Tongue (tissue), 3 donors: Measurements from ENCODE around the gene SPIRE1. TPM values are rescaled to one million over a fixed set of nuclear protein-coding genes. Genes with fewer than 3 reads are reported as not detected.
"Not testable (repeated sequence)": the region's sequence is repeated elsewhere in the genome, so short reads cannot be mapped to it uniquely, and the experiment has no call there.

Source experiments
- DNase-seq: peaks from one replicate; pipeline ENCODE4 v3.0.0-alpha.2; 2015
- small RNA-seq: library from RNA; depleted of rRNA; stranded (forward); fragments of <200 nt; gene quantifications from one replicate; pipeline ENCODE3, GENCODE V24; 2014; ENCODE audit warnings: low replicate concordance
- total RNA-seq: library from RNA; depleted of rRNA; stranded (reverse); fragments of >200 nt; gene quantifications from one replicate; pipeline ENCODE4 v1.2.3, GENCODE V29; 2014

The SPIRE1 gene
- total RNA-seq, 1 donor from 2014 or later, result 31.7 TPM

DNA sequence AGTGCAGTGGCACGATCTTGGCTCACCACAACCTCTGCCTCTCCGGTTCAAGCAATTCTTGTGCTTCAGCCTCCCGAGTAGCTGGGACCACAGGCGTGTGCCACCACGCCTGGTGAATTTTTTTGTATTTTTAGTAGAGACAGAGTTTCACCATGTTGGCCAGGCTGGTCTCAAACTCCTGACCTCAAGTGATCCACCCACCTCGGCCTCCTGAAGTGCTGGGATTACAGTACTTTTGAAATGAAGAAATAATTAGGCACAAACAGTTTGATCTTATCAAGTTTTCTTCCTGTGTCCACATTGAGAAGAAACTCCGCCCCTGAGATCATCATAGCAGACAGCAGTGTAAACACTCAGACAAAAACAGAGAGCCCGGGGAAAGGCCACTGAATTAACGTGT is 247.2 kb downstream of the SPIRE1 start:
- not testable (repeated sequence) for DNase-seq

DNA sequence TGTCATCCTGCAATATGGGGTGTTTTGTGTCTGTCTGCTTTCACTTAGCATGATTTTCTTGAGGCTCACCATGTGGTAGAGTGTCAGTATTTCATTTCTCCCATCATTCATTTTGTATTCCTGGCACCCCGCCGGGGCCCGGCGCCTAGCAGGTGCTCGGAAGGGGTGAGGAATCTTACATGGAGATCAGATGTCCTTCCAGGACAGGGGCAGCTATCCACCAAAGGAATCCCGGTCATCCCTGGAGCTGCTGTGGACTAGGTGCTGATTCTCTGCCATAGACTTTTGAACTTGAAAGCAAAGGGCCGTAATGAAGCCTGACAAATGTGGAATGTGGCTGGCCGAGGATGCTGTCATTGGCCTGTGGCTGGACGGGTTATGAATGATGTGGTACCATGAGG is 247.8 kb downstream of the SPIRE1 start:
- DNase-seq, result peak; percentile 74

DNA sequence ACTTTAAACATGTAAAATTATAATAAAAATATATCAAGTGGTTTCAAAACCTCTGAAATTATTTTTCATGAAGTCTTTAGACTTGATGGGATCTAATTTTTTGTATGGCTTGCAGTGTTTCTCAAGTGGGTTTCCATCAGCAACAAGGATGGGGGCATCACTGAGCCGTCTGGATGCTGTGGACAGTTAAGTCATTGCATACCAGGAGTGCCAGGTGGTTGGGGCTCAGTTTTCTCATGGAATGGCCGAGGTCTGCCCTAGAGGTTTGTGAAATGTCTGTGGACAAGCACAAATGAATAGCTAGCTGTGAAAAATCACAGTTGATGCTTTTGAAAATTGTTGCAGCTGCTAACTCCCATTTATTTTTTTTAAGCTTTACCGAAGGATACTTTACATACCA is 248.4 kb downstream of the SPIRE1 start:
- peak; percentile 80 for DNase-seq

DNA sequence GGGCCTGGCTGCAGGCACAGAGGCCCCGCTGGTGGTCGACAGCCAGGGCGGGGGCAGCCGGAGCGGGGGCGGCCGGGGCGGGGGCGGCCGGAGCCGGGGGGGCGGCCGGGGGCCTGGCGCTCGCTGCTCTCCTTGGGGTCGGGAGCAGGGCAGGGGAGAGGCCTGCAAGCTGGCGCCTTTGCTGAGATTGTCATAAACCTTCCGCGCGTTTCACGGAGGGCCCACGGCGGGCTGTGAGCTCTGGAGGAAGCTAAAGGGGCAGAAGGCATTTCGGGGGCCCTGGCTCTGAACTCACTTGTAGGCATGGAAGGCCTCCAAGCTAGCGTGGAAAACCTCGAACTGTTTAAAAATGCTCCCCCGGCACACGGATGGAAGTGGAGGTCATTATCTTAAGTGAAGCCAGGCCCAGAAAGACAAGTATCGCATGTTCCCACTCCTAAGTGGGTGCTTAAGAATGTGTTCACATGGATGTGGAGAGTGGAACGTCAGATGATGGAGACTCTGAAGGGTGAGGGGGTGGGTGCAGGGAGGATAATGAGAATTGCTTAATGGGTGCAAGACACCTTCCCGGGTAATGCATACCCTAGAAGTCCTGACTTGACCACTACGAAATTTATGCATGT is 249.5 kb downstream of the SPIRE1 start:
- no peak for DNase-seq

DNA sequence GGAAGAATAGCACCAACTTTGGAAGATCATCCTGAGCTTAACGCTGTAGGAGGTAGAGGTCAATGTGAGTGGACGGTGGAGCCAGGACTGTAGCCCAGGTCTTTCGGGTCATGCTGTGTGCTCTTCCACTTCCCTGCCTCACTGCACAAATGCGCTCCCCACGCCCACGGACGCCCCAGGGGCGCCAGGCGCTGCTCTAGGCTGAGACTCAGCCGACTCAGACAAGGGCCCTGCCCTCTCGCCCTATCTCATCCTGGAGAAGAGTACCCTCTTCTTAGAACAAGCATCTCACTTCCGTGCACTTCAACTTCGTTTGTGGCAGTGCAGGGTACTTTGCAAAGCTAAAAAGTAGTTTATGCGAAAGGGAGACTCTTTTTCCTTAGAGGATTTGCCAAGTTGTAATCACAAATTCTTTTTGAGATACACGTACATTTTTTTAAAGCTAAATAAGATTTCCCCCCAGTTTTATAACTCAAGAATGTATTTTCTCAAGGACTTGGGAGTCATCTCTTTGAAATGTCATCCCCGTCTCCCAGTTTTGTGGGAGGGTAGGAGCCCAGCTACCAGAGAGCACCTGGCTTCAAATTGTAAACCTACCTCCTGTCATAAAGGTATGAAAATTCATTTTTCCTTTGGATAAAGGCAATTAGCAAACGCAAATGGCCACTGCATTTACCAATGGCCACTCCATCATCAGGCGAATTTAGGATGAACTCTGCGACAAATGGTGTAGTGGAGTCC is 251.4 kb downstream of the SPIRE1 start:
- DNase-seq, result no peak

DNA sequence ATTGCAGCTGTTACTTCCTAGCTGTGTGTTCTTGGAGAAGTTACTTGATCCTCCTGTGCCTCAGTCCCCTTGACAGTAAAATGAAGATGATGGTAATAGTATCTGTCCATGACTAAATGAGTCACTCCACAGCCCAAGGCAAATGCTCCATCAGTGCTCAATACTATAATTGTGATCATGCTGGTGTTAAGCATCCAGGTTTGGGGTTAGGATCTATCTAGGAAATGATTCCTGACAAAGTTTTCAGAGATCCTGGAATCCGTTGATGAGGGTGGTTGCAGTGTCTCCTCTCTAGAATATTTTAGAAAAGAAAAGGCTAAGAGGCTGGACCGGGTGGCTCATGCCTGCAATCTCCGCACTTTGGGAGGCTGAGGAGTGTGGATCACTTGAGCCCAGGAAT is 252.8 kb downstream of the SPIRE1 start:
- no peak for DNase-seq

DNA sequence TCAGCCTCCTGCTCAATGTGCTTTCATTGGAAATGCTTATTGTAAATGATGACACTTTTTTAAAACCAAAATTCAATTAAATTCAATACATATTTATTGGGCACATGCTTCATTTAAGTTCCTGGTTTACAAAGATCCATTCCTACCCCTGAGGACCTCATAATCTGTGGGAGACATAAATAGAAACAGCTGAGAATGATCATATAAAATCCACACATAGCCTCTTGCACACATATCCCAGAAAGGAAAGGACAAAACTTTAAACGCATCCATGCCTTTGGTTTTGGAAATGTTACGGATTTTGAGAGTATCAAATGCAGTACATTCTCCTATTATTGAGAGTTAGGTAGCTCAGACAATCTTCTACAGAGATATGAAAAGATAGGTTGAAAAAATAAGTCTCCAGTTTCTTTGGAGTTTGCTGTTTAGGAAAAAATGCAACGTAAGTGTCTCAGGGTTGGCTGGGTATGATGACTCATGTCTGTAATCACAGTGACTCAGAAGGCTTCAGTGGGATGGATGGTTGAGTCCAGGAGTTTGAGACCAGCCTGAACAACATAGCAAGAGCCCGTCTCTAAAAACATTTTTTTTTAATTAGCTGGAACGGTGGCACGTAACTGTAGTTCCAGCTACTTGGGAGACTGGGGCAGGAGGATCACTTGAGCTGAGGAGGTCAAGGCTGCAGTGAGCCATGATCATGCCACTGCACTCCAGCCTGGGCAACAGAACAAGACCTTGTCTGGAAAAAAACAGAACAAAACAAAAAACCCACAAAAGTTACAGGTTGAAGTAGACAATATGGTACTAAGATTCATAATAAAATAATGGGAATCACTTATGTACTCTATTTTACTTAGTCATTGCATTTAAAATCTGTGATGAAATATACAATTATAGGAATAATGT is 254.1 kb downstream of the SPIRE1 start:
- DNase-seq, result no peak

DNA sequence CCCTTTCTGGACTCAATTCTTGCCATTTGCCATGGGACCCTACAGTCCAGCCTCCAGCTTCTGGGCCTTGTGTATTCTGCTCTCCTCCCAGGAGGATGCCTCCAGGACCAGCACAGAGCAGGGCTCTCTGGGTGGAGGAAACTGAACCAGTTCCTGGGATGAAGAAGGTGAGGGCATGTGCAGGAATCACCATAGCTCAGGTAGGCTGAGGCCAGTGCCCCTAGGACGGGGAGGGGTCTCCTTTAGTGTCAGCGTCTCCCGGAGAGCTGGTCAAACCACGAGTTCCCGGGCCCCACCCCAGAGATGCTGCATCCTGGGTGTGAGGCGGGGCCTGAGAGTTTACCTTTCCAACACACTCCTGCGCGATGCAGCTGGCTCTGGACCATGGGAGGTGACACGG is 256.0 kb downstream of the SPIRE1 start:
- DNase-seq, result no peak

DNA sequence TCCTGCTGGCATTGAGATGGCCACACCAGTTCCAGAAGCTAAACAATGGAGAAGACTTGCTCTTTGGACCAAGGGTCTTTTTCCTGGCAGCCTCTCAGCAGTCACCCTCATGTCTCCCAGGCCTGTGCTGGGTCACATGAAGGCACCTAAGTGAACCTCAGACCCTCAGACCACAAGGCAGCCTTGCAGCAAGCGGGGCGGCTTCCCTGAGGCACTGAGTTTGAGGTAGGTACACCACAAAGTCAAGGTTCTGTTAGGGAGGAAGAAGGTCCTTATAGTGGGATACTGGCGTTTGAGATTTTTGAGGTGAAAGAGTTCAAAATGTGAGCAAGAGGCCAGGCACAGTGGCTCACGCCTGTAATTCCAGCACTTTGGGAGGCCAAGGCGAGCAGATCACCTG is 258.7 kb downstream of the SPIRE1 start:
- DNase-seq, result no peak

DNA sequence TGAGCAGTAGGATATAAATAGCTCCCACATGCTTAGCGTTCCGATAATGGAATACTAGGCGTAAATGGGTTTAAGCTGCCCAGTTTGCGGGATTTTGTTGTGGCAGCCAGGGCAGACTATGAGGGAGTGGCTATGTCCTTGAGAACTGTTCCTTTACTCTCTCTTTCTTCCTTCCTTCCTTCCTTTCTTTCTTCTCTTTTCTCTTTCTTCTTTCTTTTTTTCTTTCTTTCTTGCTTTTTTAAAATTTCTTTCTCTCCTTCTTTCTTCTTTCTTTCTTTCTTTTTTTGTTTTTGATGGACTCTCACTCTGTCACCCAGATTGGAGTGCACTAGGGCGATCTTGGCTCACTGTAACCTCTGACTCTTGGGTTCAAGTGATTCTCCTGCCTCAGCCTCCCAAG is 259.3 kb downstream of the SPIRE1 start:
- no peak for DNase-seq

DNA sequence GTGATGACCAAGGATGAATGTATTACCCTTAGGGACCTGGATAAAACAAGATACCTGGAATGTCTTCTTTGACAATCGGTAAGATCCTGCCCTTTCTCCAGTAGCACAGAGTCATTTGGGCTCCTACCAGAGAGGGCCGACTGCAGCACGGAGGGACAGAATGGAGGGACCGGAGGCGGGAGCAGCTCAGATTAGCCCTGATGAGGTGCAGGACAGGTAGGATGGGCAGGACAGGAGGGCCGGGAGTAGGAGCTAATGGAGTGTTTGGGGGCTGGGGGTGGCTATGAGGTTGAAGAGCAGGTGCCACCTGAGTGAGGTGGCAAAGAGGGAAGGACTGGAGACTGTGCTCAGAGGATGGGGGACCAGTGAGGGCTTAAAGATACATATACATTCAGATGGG is 260.1 kb downstream of the SPIRE1 start:
- DNase-seq, result no peak

DNA sequence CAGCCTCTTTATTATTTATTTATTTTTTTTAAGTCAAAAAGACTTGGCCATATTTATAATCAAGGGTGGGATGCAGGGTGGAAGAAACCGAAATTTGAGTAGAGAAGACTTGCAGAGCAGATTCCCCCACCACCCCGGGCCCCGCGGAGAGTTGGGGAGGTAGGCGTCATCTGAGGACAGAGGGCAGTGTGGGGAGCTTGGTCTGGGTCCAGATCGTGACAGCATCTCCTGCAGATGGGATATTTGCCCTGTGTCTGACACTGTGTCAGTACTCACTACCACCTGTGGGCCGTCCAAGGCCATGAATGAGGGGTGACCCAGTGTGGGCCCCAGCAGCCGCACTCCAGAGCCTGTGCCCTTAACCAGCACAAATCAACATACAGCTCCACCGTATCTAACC is 260.7 kb downstream of the SPIRE1 start:
- no peak for DNase-seq

Small RNA genes within 50 kb of the gene (small RNA-seq; reads per million reads assigned to genes)
- not detected for gene RNU7-129P

Other genes with a start within 250 kb of the SPIRE1 start
- 9.8 TPM for gene CEP76, start 44.6 kb upstream of the SPIRE1 start, total RNA-seq
- 46.8 TPM for gene PSMG2, start 44.9 kb upstream of the SPIRE1 start, total RNA-seq
- 27.9 TPM for gene PTPN2, start 226.1 kb upstream of the SPIRE1 start, total RNA-seq